NB4 (cell line): ENCODE data around the gene BTG4.

Experiments
- MYC ChIP-seq: IDR thresholded peaks from 2 replicates; pipeline ENCODE4 v1.6.1; 2011; ENCODE audit warnings: low read depth, low read length
- POLR2A ChIP-seq: IDR thresholded peaks from 2 replicates; pipeline ENCODE4 v1.6.1; 2011; ENCODE audit warnings: mild to moderate bottlenecking; ENCODE audit not compliant: insufficient read length; ENCODE audit errors: extremely low read depth
- TF ChIP-seq, protein P1 (sequence below): IDR thresholded peaks from one replicate; pipeline ENCODE4 v1.5.1; 2012; ENCODE audit warnings: low read depth, low read length
- TF ChIP-seq, protein P2 (sequence below): IDR thresholded peaks from 2 replicates; pipeline ENCODE4 v1.6.1; 2011; ENCODE audit warnings: low read depth, low read length

DNA sequence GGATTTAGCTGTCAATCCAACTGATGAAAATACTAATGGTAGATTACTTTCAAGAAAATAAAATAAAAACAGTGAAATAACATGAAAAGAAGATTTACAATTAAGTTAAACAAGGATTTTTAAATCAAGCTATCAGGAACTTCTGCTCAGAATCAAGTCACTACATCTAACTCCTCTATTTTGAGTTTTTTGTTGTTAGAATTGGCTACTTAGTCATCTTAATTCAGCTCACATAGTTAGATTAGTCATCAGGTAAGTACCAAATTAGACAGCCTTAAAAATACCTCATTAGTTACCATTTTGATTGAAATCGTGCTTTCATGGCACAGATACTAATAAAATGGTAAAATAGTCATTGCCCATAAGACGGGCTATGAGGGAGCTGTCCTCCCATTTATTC is 35.8 kb downstream of the BTG4 start:
- TF ChIP-seq, protein P1, sequence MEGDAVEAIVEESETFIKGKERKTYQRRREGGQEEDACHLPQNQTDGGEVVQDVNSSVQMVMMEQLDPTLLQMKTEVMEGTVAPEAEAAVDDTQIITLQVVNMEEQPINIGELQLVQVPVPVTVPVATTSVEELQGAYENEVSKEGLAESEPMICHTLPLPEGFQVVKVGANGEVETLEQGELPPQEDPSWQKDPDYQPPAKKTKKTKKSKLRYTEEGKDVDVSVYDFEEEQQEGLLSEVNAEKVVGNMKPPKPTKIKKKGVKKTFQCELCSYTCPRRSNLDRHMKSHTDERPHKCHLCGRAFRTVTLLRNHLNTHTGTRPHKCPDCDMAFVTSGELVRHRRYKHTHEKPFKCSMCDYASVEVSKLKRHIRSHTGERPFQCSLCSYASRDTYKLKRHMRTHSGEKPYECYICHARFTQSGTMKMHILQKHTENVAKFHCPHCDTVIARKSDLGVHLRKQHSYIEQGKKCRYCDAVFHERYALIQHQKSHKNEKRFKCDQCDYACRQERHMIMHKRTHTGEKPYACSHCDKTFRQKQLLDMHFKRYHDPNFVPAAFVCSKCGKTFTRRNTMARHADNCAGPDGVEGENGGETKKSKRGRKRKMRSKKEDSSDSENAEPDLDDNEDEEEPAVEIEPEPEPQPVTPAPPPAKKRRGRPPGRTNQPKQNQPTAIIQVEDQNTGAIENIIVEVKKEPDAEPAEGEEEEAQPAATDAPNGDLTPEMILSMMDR, result no peak
- TF ChIP-seq POLR2A, result no peak
- no peak for TF ChIP-seq MYC
- TF ChIP-seq, protein P2, sequence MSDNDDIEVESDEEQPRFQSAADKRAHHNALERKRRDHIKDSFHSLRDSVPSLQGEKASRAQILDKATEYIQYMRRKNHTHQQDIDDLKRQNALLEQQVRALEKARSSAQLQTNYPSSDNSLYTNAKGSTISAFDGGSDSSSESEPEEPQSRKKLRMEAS, result no peak
